HG03442 (cell line): ENCODE results near the gene BOLA1.
A peak's percentile ranks its signal among the peaks of the same experiment; 100 is the strongest.
"Not testable (repeated sequence)": the region's sequence is repeated elsewhere in the genome, so short reads cannot be mapped to it uniquely, and the experiment has no call there.

ENCODE experiments used
- ATAC-seq: cut with Tn5 transposase; IDR thresholded peaks from one replicate; pipeline ENCODE4 v1.9.1; 2021; ENCODE audit warnings: mild to moderate bottlenecking, moderate library complexity; ENCODE audit not compliant: unreplicated experiment

BOLA1 gene

DNA sequence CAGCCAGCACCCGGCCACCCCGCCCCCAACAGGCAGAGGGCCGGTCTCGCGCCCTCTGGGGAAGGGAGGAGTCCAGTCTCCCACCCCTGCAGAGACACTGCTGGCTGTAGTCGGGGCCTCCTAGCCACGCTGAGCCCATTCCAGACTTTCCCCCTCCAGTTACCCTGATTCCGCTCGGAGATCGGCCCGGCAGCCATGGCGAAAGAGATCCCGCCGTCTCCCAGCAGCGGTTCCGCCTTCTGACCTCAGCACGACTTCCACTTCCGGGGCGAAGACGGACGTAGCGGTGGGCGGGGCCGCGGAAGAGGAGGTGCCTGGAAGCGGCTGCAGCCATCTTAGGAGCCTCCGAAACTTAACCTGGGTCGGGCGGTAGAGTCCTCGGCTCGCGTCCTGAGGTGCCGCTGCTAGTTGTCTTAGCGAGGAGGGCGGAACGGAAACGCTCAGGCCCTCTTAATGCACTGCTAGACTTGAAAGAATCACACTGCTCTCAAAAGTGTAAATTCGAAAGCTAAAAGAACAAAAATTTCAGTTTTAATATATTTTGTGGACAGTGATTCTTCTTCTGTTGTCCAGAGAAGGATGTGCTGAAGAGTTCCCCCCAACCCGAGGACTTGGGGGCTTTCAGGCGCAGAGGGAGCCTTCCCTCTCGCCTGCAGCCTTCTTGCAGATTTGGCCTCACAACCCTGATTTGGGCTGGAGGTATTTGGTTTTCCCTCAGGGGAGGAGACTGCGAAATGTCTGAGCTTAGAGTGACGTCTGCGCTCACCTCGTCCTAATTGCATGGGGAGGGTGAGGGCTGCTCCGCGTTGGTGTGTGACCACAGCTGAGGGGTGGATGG lies 28.4 kb downstream of the BOLA1 start, which contains the start of gene SF3B4:
Gene SF3B4 (minus strand): TSS at position 241 of the 838 bp plus-strand sequence. CDS start 44 bp downstream, at position 197.
- peak; percentile 91 for ATAC-seq

DNA sequence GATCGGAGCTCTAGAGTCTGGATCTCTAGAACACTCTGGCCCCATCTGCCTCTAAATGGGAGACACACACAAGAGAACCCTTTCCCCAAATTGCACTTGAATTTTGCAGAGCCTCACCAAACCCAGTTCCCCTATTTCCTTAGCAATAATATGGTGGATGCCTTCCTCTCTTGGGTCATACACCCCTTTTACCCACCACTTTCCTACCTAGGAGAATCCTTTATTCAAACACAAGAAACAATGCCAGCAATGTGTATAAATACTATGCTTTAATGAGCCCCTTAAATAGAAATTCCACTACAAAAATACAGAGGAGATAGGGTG lies 29.0 kb downstream of the BOLA1 start:
- no peak for ATAC-seq

DNA sequence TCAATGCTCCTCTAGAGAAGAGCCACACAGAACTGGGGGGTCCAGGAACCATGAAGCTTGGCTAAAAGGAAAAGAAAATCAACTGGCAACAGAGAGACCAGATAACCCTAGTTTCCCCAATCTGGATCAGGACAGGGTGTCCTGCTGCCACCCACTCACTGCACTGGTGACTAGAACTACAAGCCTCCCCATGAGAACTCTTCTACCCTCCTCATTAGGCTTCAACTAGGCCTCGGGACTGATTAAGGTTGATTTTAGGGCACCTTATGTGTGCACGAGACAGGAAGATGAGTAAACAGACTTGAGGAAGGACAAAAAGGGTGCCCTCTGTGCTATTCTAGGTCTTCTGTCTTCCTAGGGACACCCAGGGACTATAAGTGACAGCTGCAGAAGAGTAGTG lies 30.5 kb downstream of the BOLA1 start:
- ATAC-seq = no peak

DNA sequence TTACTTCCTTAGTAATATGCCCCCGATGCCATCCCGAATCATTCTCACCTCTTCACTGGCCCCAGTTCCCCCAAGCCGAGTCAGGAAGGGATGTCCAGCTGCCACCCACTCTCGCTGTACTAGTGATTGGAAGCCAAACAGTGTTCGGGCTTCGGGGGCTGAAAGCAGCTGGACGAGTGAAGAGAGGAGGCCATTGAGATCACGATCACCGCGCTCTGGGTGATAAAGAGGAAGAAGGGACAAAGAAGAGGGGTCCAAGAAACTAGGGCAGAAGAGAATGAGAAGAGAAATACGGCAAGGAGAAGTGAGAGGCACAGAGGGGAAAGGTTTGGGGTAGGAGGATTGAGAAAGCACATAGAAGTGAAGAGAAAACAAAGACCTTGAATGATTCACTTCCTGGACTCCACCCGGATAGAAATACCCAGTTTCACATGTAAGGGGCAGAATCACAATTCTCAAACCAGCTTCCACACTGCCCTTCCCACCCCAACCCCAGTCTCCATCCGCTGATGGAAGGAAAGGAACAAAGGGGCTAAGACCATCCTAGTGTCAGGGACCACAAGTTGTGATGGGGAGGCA lies 31.9 kb downstream of the BOLA1 start:
- ATAC-seq = no peak

DNA sequence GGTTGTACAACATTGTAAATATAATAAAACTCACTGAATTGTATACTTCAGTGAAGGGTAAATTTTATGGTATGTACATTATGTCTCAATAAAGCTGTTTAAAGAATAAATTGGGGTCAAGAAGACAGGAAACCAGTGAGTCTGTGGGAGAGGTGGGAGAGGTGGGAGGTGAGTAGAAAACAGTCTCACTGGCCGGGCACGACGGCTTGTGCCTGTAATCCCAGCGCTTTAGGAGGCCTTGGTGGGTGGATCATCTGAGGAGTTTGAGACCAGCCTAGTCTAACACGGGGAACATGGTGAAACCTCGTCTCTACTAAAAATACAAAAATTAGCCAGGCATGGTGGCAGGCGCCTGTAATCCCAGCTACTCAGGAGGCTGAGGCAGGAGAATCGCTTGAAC lies 33.1 kb downstream of the BOLA1 start:
- ATAC-seq = no peak

DNA sequence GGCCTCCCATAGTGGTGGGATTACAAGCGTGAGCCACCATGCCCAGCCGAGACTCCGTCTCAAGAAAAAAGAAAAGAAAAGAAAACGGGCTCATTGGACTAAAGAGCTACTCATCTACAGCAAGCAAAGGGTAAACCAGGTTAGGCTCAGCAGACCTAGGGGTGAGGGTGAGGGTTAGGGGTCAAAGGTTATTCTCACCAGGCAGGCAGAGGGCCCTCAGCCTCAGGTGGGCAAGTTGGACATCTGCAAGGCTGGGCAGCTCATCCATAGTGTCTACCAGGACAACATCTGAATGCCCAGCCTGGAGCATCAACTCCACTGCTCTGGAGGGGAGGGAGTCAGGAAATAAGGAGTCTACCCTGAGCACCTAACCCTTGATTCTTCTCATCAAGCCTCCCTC lies 33.8 kb downstream of the BOLA1 start:
- ATAC-seq = no peak

DNA sequence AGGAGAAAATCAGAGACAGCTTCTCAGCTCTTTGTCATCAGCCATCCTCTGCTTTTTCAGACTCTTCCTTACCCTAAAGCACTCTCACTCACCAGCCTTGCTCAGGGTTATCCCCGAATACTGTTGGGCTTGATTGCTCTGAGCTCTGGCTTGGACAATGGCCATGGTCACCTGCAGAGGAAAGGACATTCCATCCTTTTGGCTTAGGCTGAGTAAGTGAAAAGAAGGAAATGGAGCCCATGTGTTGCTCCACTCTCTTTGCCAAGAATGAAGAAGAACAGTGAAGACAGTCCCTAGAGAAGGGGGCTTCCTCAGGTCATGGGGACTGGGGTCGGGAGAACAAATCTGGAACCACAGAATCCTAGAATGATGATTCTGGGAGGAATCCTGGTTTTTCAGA lies 35.0 kb downstream of the BOLA1 start:
- no peak for ATAC-seq

DNA sequence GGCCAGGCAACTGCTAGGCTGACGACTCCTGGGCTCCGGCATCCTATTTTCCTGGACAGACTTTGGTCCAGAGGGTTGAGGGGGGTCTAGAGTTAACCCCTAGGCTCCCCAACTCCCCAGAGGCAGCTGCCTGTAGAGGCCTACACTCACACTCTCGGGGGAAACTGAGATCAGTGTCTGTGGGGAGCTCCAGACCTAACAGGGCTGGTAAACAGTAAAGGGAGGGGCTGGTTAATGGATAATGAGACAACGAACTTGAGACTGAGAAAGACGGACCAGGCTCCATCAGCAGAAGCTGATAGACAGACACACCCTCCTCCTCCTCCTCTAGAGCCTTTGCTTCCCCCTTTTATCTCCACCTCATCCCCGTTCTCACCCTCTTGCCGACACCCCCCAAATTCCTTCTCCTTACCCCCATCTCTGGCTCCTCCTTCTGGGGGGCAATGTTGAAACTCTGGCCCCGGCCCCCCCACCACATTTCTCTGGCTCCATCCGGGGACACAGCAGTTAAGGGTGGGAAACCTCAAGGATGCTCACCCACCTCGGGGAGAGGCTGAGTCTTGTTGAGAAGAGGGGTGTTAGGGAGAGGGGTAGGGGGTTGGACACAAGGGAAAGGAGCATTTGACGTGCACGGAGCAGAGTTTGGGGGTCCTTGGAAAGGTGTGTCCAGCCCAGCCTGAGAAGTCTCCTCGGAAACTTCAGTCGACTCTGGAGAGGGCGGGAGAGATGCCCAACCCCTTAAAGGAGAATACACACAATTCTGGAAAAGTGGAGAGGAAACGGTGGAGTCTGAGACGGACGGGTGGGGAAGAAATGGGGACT lies 37.0 kb downstream of the BOLA1 start, which contains the start of gene MTMR11:
Gene MTMR11 (minus strand): TSS at position 710 of the 822 bp plus-strand sequence. CDS start 232 bp downstream, at position 478.
- no peak for ATAC-seq

DNA sequence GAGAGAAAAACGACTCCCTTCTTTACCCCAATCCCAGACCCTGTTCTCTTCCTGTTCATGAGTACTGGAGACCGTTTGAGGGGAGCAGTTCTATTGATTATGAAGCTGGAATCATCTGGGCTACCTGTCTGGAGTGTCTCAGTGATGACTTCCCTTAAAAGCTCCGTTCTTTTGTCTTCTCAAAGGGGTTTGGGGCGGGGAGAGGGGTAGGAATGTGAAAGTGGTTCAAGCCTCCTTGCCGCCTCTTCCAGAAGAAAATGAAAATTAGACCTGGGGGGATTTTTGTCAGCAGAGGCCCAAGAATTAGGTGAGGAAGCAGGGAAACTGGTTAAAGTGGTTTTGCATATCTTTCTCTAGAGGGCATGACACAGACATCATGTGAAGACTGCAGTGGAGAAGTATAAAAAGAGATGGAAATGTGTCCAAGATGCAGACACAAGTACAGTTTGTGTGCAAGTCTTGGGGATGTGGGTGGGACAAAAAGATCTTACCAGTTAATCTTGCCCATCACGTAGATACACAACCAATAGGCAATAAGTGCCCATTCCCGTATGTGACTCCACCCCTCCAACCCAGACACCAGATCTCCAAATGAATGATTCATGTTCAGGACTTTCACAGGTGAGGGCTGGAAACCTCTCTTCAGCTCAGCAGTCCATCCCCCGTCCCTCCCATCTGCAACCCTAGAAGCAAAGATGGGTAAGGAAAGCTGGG lies 37.8 kb downstream of the BOLA1 start:
- no peak for ATAC-seq

DNA sequence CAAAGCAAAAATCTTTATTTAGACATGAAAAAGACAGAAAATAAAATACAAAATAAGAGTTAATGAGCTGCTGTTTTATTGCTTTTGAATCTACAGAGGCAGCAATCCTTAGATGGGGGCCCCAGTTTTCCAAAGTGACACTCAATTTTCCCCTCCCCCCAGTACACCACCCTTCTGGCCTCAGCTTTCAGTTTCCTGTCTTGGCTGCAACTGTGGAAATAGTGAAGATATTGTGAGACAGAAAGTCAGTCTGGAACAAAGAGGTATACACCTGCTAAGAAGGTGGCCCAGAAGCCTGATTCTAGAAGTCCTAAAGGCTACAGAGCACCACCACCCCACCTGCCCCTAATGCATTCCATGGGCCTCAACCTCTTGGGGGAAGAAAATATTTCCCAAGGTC lies 38.4 kb downstream of the BOLA1 start:
- ATAC-seq = no peak

DNA sequence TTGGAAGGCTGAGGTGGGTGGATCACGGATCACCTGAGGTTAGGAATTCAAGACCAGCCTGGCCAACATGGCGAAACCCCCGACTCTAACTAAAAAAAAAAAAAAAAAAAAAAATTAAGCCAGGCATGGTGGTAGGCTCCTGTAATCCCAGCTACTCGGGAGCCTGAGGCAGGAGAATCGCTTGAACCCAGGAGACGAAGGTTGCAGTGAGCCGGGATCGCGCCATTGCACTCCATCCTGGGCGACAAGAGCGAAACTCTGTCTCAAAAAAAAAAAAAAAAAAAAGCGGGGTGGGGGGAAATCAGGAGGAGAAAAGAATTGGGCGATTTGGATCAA lies 39.3 kb downstream of the BOLA1 start:
- ATAC-seq = not testable (repeated sequence)

DNA sequence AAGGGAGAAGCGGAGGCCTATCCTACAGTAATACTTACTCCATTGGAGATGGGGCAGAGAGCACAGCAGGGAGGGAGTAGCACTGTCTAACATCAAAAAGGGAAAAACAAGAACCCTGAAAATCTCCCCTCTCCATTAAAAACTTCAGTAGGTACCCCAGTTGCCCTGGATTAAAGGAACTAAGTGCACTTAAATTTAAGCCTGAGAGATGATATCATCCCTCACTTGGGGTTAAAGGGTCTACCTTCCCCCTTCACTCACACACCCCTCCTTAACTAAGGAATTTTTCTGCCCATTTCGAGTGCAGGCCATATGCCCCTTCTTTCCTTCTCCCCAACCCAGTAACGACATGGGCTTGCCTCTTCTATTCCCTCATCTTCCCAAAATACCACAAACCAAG lies 41.1 kb downstream of the BOLA1 start:
- no peak for ATAC-seq

DNA sequence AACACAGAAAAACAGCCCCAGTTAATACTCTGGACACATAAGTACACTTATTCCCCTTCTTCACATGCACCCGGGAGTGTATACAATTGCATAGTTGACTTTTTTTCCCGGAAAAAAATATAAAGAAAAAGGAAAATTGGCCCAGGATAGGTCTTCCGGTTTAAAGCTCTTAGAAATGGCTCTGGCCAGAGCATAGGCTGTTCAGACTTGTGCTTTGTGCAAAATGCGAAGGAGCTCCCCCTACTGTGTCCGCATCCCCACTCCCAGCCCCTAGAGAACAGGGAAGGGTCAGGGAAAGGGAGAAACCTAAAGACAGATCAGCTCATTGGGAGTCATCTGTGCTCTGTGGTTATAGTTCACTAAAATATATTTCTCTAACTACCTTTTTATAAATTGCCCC lies 42.8 kb downstream of the BOLA1 start:
- no peak for ATAC-seq

DNA sequence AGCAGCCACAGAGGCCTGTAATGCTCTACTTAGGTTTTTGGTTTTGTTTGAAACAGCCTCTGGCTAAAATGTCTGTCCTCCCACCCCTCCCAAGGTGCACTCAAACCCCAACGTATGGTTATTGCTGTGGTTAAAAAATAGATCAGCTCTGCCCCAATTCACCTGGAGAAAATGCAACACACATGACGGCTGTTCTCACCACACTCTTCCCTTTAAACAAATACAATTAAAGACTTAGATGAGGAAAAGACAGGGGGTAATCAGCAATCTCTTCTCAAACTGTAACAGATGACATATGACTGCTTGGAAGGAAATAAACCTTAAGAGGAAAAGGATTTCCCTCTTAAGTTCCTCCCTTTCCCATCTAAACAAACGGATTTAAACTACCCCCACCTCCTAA lies 43.5 kb downstream of the BOLA1 start:
- no peak for ATAC-seq

DNA sequence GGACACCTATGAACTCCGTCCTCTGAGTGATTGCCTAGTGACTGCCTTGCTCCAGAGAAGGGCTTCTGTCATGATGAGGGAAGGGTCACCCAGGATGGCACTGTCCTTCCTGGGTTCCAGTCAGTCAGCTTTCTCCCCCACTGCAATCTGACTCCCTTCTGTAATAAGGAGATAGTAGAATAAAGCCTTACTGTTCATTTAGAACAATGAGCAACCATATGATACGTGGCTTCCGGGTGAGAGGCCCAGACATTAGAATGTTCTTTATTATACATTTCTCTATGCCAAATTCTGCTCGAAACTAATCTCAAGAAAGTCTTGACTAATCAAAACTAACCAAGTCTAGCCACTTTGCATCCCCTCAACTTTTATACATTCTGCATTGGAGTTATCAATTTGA lies 45.8 kb downstream of the BOLA1 start:
- no peak for ATAC-seq

DNA sequence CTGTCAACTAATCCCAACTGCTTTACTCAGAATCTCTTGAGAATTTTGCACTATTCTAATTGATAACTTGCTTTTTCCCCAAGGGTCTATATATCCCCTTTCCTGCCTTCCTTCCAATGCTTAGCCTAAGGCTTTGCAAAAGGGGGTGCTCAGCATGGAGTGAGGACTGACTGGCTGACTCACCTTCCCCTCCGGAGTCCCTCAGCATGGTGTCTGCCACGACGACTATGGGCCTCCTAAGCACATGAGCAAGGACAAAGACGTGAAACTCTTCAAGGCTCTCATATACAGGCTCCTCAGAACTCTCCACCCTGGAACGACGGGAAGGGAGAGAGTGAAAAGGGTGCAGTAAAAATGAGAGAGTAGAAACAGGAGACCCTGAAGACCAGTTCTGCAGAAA lies 50.5 kb downstream of the BOLA1 start:
- no peak for ATAC-seq
